MM.1S (cell line): ENCODE measurements around the gene SEPSECS.
"Not testable (repeated sequence)": the region's sequence is repeated elsewhere in the genome, so short reads cannot be mapped to it uniquely, and the experiment has no call there.

Experiments
- DNase-seq: peaks from one replicate; pipeline ENCODE4 v3.0.0-alpha.2; 2015
- H2AFZ ChIP-seq: fragments of 300-600 bp; sonication (generic); 2 replicates; pipeline ENCODE4 v1.6.0; 2016; ENCODE audit warnings: antibody characterized with exemption, low read length
- H3F3A ChIP-seq: fragments of 300-600 bp; sonication (generic); 2 replicates; pipeline ENCODE4 v1.6.1; 2016; ENCODE audit warnings: mild to moderate bottlenecking, antibody characterized with exemption, low read length, moderate library complexity, mixed read lengths; ENCODE audit not compliant: insufficient read depth
- H3K27ac ChIP-seq: fragments of 300-600 bp; sonication (generic); 2 replicates; pipeline ENCODE4 v1.5.1; 2016; ENCODE audit warnings: mild to moderate bottlenecking, low read length
- H3K27me3 ChIP-seq: fragments of 300-600 bp; sonication (generic); replicated peaks from 2 replicates; pipeline ENCODE4 v1.6.0; 2016; ENCODE audit warnings: low read length; ENCODE audit not compliant: insufficient read depth
- H3K36me3 ChIP-seq: fragments of 300-600 bp; sonication (generic); replicated peaks from 2 replicates; pipeline ENCODE4 v1.6.1; 2016; ENCODE audit warnings: mild to moderate bottlenecking, low read length, mixed read lengths; ENCODE audit not compliant: insufficient read depth
- H3K4me1 ChIP-seq: fragments of 300-600 bp; sonication (generic); 2 replicates; pipeline ENCODE4 v1.6.1; 2016; ENCODE audit warnings: low read length, mixed read lengths
- H3K4me2 ChIP-seq: fragments of 300-600 bp; sonication (generic); 2 replicates; pipeline ENCODE4 v1.6.0; 2016; ENCODE audit warnings: low read depth, low read length
- H3K4me3 ChIP-seq: fragments of 300-600 bp; sonication (generic); 2 replicates; pipeline ENCODE4 v1.5.1; 2016; ENCODE audit warnings: low read length, mixed read lengths
- H3K79me2 ChIP-seq: fragments of 300-600 bp; sonication (generic); 2 replicates; pipeline ENCODE4 v1.6.1; 2016; ENCODE audit warnings: mixed run types, low read length, mixed read lengths
- H3K9ac ChIP-seq: fragments of 300-600 bp; sonication (generic); 2 replicates; pipeline ENCODE4 v1.6.1; 2016; ENCODE audit warnings: low read length, mixed read lengths
- H3K9me2 ChIP-seq: fragments of 300-600 bp; sonication (generic); replicated peaks from 2 replicates; pipeline ENCODE4 v1.6.1; 2016; ENCODE audit warnings: mild to moderate bottlenecking, low read length, mixed read lengths; ENCODE audit not compliant: insufficient read depth
- H3K9me3 ChIP-seq: fragments of 300-600 bp; sonication (generic); replicated peaks from 2 replicates; pipeline ENCODE4 v1.6.1; 2016; ENCODE audit warnings: mild to moderate bottlenecking, low read length, mixed read lengths; ENCODE audit not compliant: insufficient read depth
- H4K20me1 ChIP-seq: fragments of 300-600 bp; sonication (generic); 2 replicates; pipeline ENCODE4 v1.6.1; 2016; ENCODE audit warnings: mild to moderate bottlenecking, low read length, moderate library complexity, mixed read lengths; ENCODE audit not compliant: insufficient read depth
- CTCF ChIP-seq: fragments of 300-600 bp; sonication (generic); IDR thresholded peaks from 2 replicates; pipeline ENCODE4 v1.5.1; 2016; ENCODE audit warnings: antibody characterized with exemption, low read length, mixed read lengths
- EZH2 ChIP-seq: fragments of 300-600 bp; sonication (generic); optimal IDR thresholded peaks from 2 replicates; pipeline ENCODE3; 2017; ENCODE audit warnings: low read depth, mild to moderate bottlenecking, antibody characterized with exemption, low read length, mixed read lengths
- EZH2phosphoT487 ChIP-seq: fragments of 300-600 bp; sonication (generic); IDR thresholded peaks from 2 replicates; pipeline ENCODE4 v1.6.1; 2018; ENCODE audit warnings: antibody characterized with exemption, low read length

The SEPSECS gene

DNA sequence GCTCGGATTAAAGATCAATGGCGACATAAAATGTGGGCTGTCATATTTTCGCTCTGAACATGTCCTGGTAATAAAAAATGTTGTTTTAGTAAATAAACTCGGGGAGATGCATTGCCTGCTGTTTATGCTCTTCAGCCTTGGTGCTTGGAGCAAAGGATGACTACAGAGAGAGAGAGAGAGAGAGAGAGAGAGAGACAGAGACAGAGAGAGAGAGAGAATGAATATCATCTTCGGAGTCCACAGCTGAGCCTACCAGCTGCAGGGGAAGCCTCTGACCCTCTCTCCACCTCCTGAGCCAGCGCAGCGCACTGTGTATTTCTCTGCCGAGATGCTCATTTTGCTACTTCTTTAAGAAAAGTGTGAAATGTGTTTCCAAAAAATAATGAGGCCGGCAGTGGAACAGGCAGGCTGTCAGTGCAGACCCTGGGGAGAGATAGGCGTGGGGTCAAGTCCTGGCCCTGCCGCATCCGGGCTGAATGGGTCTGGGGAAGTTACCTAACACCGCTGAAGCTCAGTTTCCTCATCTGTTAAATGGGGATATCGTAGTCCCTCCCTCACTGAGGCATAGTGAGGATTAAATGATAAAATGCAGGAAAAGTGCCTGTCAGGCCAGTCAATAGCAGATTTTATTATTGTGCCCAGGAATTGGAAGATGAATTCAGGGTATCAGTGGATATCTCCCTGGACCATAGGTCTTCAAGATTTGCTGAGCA lies 71.0 kb downstream of the SEPSECS start:
- H3F3A ChIP-seq = peaks cover 13% of the 10 kb centered on the region
- no peaks in the 10 kb centered on the region for H3K9me2 ChIP-seq
- peak overlapping the region; percentile 61 for H3K4me3 ChIP-seq
- H2AFZ ChIP-seq = peak overlapping the region; percentile 96
- no peaks in the 10 kb centered on the region for H4K20me1 ChIP-seq
- H3K27ac ChIP-seq = peak overlapping the region; percentile 71; the same call in 1 of the 2 replicates
- H3K4me1 ChIP-seq = peaks cover 16% of the 10 kb centered on the region
- peak overlapping the region; percentile 59 for H3K9ac ChIP-seq
- TF ChIP-seq EZH2 (no peak), CTCF (no peak), EZH2phosphoT487 (no peak)
- no peaks in the 10 kb centered on the region for H3K36me3 ChIP-seq
- no peaks in the 10 kb centered on the region for H3K79me2 ChIP-seq
- no peak for DNase-seq
- no peaks in the 10 kb centered on the region for H3K27me3 ChIP-seq
- peak overlapping the region; percentile 85 for H3K4me2 ChIP-seq
- no peaks in the 10 kb centered on the region for H3K9me3 ChIP-seq

DNA sequence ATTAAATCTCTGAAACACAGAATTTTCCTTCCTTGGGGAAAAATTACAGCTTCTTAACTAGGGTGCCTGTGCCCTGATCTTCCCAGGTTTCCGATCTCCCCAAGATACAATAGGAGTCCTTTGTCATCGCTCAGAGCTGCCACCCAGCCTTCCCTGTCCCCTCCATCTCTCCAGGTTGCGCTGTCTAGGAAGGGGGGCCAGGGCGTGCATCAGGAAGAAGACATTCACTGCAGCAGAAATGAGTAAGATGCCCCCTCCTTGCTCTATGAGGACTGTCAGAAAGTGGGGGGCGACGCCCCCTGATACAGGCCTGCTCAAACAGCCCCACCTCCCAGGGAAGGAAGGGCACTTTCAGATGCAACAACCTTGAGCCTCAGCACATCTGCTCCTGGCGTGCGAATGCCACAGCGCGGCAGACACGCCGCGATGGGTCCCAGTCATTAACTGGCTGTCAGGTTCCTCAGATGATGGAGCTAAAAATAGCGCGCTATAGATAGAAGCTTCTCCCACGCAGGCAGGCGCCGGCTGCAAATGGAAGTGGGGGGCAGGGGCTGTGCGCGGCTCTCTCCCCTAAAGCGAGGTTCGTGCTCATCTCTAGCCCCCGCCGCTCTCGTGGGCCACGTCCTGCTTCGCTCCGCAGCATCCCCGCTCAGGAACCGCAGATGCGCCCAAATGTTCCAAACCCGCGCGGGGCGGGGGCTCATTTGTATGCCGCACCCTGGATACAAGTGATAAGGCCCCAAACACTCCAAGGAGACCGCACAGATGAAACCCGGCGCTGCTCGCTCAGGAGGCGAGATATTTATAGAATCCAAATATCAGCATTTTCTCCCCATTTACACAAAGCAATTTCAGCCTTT lies 71.9 kb downstream of the SEPSECS start:
- H3K9me2 ChIP-seq = no peaks in the 10 kb centered on the region
- peaks cover 13% of the 10 kb centered on the region for H3F3A ChIP-seq
- H3K9me3 ChIP-seq = no peaks in the 10 kb centered on the region
- H2AFZ ChIP-seq = peak overlapping the region; percentile 96
- DNase-seq = peak; percentile 67
- H3K4me2 ChIP-seq = peak overlapping the region; percentile 85
- peak overlapping the region; percentile 59 for H3K9ac ChIP-seq
- H4K20me1 ChIP-seq = no peaks in the 10 kb centered on the region
- peaks cover 16% of the 10 kb centered on the region for H3K4me1 ChIP-seq
- no peaks in the 10 kb centered on the region for H3K36me3 ChIP-seq
- no peak for TF ChIP-seq CTCF
- no peak for TF ChIP-seq EZH2
- no peak for TF ChIP-seq EZH2phosphoT487
- no peaks in the 10 kb centered on the region for H3K79me2 ChIP-seq
- peak overlapping the region; percentile 61 for H3K4me3 ChIP-seq
- H3K27me3 ChIP-seq = no peaks in the 10 kb centered on the region
- H3K27ac ChIP-seq = peak overlapping the region; percentile 71

- Histone ChIP-seq H3K9me3 (no peaks in the 10 kb centered on the region), H3K4me2 (no peak overlapping the region), H3K4me1 (peaks cover 24% of the 10 kb centered on the region), H3K27ac (no peak overlapping the region), H3K79me2 (no peaks in the 10 kb centered on the region), H3K9me2 (no peaks in the 10 kb centered on the region), H2AFZ (no peak overlapping the region), H3K27me3 (no peaks in the 10 kb centered on the region), H3K4me3 (no peak overlapping the region), H3F3A (peaks cover 13% of the 10 kb centered on the region), H4K20me1 (no peaks in the 10 kb centered on the region), H3K9ac (no peak overlapping the region), H3K36me3 (no peaks in the 10 kb centered on the region)
- TF ChIP-seq EZH2 (no peak), EZH2phosphoT487 (no peak), CTCF (no peak)
- DNase-seq = no peak
Measured at GRCh38 chr4:25085671-25086070, 74.6 kb downstream of the SEPSECS start.

GRCh38 chr4:25083441-25083840 lies 76.8 kb downstream of the SEPSECS start:
- H3K9ac ChIP-seq, H2AFZ ChIP-seq, H4K20me1 ChIP-seq, H3K79me2 ChIP-seq, H3F3A ChIP-seq, H3K36me3 ChIP-seq, H3K4me3 ChIP-seq, H3K27ac ChIP-seq, H3K9me2 ChIP-seq, H3K4me2 ChIP-seq, H3K9me3 ChIP-seq, H3K27me3 ChIP-seq, DNase-seq: not testable (repeated sequence)
- H3K4me1 ChIP-seq = peaks cover 28% of the 10 kb centered on the region
